Measurements from ENCODE around the gene CHD1L. TPM values are rescaled to one million over a fixed set of nuclear protein-coding genes. Genes with fewer than 3 reads are reported as not detected.

The CHD1L gene
- total and polyA plus RNA-seq, 3 donors from 2014 or later = 29.7 to 50.9 (median 43.9) TPM

DNA sequence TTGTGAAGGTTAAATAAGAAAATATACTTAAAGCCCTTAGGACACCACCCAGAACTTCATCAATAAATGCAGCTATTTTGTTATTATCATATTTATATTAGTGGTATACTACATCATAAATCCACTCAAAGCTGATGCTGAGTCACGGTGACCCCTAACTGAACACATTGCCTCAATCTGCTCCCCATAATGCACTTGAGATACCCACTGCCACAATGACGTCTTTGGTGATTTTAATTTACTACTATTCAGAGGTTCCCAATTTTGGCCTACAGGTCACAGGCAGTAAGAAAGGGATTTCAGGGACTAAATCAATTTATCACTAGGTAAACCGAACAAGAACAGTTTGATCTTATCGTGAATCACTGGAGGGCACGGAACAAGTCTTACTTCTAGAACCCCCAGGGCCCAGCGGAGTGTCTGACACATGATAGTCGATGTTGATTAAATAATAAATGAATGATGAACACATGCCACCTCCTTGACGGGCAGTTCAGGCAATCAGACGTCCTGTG, 493 bp upstream of the CHD1L start:
- no peak for DNase-seq
- intact Hi-C loops (cut with DNase I; ENCODE audit: low total_unique reads) = loop anchor here (5.0 kb wide), 1 partner anchor 70 kb away; the partner anchor contains the start of gene PRKAB2
- WGBS, 2 donors = 20 to 44% methylated on average over 6 to 9 of the region's 9 CpGs
- H3K36me3 ChIP-seq (ENCODE audit: low read depth, missing control alignments) = no peaks in the 10 kb centered on the region
- H3K4me3 ChIP-seq = peak overlapping the region; percentile 82 to 96
- no peaks in the 10 kb centered on the region for H3K9me3 ChIP-seq
- no peaks in the 10 kb centered on the region for H3K27me3 ChIP-seq
- H3K27ac ChIP-seq = peak overlapping the region; percentile 48 to 95
- no peaks in the 10 kb centered on the region for H3K4me1 ChIP-seq
- TF ChIP-seq, protein P1, sequence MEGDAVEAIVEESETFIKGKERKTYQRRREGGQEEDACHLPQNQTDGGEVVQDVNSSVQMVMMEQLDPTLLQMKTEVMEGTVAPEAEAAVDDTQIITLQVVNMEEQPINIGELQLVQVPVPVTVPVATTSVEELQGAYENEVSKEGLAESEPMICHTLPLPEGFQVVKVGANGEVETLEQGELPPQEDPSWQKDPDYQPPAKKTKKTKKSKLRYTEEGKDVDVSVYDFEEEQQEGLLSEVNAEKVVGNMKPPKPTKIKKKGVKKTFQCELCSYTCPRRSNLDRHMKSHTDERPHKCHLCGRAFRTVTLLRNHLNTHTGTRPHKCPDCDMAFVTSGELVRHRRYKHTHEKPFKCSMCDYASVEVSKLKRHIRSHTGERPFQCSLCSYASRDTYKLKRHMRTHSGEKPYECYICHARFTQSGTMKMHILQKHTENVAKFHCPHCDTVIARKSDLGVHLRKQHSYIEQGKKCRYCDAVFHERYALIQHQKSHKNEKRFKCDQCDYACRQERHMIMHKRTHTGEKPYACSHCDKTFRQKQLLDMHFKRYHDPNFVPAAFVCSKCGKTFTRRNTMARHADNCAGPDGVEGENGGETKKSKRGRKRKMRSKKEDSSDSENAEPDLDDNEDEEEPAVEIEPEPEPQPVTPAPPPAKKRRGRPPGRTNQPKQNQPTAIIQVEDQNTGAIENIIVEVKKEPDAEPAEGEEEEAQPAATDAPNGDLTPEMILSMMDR (IDR thresholded peaks at IDR 0.05) = no peak
- TF ChIP-seq POLR2A (IDR thresholded peaks at IDR 0.05) = no peak

DNA sequence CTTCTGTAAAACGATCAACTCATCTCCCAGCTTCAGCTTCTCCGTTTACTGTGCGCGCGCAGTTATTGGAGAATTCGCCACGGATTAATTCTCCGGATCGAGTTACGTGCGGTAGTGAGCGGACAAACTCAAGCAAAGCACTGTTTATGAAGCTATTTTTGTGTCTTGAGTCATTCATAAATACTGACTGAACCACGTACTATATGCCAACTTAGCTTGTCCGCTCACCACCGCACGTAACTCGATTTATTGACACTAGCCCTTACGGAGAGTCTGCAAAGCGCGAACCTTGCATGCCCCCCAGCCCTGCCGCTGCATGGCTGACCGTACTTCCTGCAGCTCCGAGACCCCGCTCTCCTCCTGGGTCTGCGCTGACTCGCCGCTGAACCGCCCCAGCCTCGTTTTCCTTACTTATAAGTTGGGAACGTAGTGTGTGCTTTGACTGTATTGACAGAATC, 773 bp downstream of the CHD1L start:
- H3K36me3 ChIP-seq (ENCODE audit: low read depth, missing control alignments) = no peaks in the 10 kb centered on the region
- H3K27ac ChIP-seq = peak overlapping the region; percentile 48 to 95
- peak; percentile 49 for DNase-seq
- H3K4me3 ChIP-seq = peak overlapping the region; percentile 82 to 96
- H3K4me1 ChIP-seq = no peaks in the 10 kb centered on the region
- H3K27me3 ChIP-seq = no peaks in the 10 kb centered on the region
- intact Hi-C loops (cut with DNase I; ENCODE audit: low total_unique reads) = loop anchor here (5.0 kb wide), 1 partner anchor 71 kb away; the partner anchor contains the start of gene PRKAB2
- WGBS, 2 donors = 1% methylated on average over 30 of the region's 30 CpGs
- TF ChIP-seq, protein P1 (IDR thresholded peaks at IDR 0.05) = no peak
- TF ChIP-seq POLR2A (IDR thresholded peaks at IDR 0.05) = no peak
- H3K9me3 ChIP-seq = no peaks in the 10 kb centered on the region

DNA sequence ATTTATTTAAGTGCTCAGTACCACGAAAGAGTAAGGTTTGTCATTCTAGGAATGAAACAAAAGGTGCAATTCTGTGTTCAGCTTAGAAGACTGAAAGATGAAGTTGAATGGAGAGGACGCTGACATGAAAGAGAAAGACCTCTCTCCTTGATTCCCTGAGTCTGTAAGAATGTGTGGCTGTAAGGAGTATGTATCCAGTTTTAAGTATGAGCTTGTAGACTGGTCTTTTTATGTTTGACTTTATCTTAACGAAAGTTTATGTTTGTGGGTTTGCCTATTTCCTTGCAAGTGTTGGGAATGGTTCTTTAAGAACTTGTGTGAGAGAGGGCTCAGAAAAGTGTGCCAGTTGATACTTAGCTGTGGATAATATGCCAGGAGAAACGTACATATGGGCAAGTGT, 1.4 kb downstream of the CHD1L start:
- Histone ChIP-seq H3K4me1 (no peaks in the 10 kb centered on the region), H3K9me3 (no peaks in the 10 kb centered on the region), H3K36me3 (ENCODE audit: low read depth, missing control alignments) (no peaks in the 10 kb centered on the region), H3K4me3 (peak overlapping the region; percentile 82 to 96), H3K27me3 (no peaks in the 10 kb centered on the region), H3K27ac (peak overlapping the region; percentile 48 to 95)
- no peak for TF ChIP-seq POLR2A (IDR thresholded peaks at IDR 0.05)
- TF ChIP-seq, protein P1 (IDR thresholded peaks at IDR 0.05) = no peak
- WGBS, 2 donors = 10 to 13% methylated on average over 4 of the region's 4 CpGs
- DNase-seq = no peak
- intact Hi-C loops (cut with DNase I; ENCODE audit: low total_unique reads) = loop anchor here (5.0 kb wide), 1 partner anchor 72 kb away; the partner anchor contains the start of gene PRKAB2

DNA sequence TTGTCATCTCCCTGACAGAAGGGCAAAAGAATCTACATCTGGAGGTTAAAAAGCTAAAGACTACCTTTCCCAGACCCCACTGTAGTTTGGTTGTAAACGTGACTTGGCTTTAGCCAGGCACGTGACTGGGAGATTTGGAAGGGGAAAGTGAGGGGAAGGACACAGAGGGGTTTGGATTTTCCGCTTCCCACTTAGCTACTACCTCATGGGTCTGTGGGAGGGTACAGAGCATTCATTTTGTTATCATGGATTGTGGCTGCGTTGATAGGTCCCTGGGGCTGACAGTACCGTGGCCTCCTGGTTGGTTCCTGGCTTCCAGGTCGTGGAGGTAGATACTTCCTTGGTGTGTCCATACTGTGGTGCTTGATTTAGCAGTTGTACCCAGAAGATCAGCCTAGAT, 2.6 kb downstream of the CHD1L start:
- intact Hi-C loops (cut with DNase I; ENCODE audit: low total_unique reads) = no loop called here
- Histone ChIP-seq H3K9me3 (no peaks in the 10 kb centered on the region), H3K27ac (no peak overlapping the region), H3K4me3 (no peak overlapping the region), H3K36me3 (ENCODE audit: low read depth, missing control alignments) (no peaks in the 10 kb centered on the region), H3K4me1 (no peaks in the 10 kb centered on the region), H3K27me3 (no peaks in the 10 kb centered on the region)
- TF ChIP-seq POLR2A (IDR thresholded peaks at IDR 0.05) = no peak
- TF ChIP-seq, protein P1 (IDR thresholded peaks at IDR 0.05) = no peak
- WGBS, 2 donors = 54 to 76% methylated on average over 6 of the region's 6 CpGs
- DNase-seq = no peak

DNA sequence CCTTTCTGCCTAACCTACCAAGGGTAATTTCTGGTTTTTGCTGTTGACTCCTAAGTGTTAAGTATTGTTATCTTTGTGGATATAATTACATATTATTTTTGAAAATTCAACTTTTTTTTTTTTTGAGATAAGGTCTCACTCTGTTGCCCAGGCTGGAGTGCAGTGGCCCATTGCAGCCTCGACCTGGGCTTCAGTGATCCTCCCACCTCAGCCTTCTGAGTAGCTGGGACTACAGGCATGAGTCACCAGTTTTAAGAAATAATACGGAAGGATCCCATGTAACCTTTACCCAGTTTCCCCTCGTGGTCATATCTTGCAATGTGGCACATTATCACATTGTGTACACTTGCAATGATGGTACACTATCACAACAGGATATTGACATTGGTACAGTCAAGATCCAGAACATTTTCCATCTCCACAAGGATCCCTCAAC, 3.1 kb downstream of the CHD1L start:
- Histone ChIP-seq H3K9me3 (no peaks in the 10 kb centered on the region), H3K27me3 (no peaks in the 10 kb centered on the region), H3K36me3 (ENCODE audit: low read depth, missing control alignments) (no peaks in the 10 kb centered on the region), H3K27ac (no peak overlapping the region), H3K4me1 (no peaks in the 10 kb centered on the region), H3K4me3 (no peak overlapping the region)
- TF ChIP-seq, protein P1 (IDR thresholded peaks at IDR 0.05) = no peak
- no peak for TF ChIP-seq POLR2A (IDR thresholded peaks at IDR 0.05)
- 57 to 68% methylated on average over 3 of the region's 3 CpGs for WGBS, 2 donors
- intact Hi-C loops (cut with DNase I; ENCODE audit: low total_unique reads) = no loop called here
- DNase-seq = no peak
